Neural cell (in vitro differentiated cells): Measurements from ENCODE around the gene LRRK1.

Experiments used
- CTCF ChIP-seq: fragments of 450-650 bp; IDR thresholded peaks from 2 replicates; pipeline ENCODE4 v1.5.1; 2014; ENCODE audit warnings: antibody characterized with exemption, mild to moderate bottlenecking, moderate library complexity; ENCODE audit not compliant: poor library complexity, severe bottlenecking
- POLR2AphosphoS5 ChIP-seq: IDR thresholded peaks from 2 replicates; pipeline ENCODE4 v1.6.1; 2012
- SMC3 ChIP-seq: fragments of 450-650 bp; conservative IDR thresholded peaks from 2 replicates; pipeline ENCODE4 v1.6.1; 2014; ENCODE audit warnings: antibody characterized with exemption, mild to moderate bottlenecking, moderate library complexity; ENCODE audit not compliant: poor library complexity

GRCh38 chr15:101054116-101054515 lies 135.0 kb downstream of the LRRK1 start:
- no peak for TF ChIP-seq CTCF
- TF ChIP-seq SMC3, result no peak
- no peak for TF ChIP-seq POLR2AphosphoS5
